Type B pancreatic cell (in vitro differentiated cells): ENCODE measurements around the gene EHD3. TPM values are rescaled to one million over a fixed set of nuclear protein-coding genes. Genes with fewer than 3 reads are reported as not detected.

ENCODE experiments used
- DNase-seq: peaks from one replicate; pipeline ENCODE4 v3.0.0; 2021; ENCODE audit warnings: mixed read lengths; ENCODE audit not compliant: unreplicated experiment; ENCODE audit errors: extremely low spot score
- H3K27ac Mint-ChIP-seq: 2 replicates; pipeline ENCODE4 v1.8.0; 2021; ENCODE audit warnings: mild to moderate bottlenecking, mixed read lengths
- H3K27me3 Mint-ChIP-seq: 2 replicates; pipeline ENCODE4 v1.8.0; 2021; ENCODE audit warnings: mixed read lengths
- H3K36me3 Mint-ChIP-seq: 2 replicates; pipeline ENCODE4 v1.8.0; 2021; ENCODE audit warnings: mixed read lengths
- H3K4me1 Mint-ChIP-seq: one replicate; pipeline ENCODE4 v1.8.0; 2021; ENCODE audit warnings: mixed read lengths; ENCODE audit not compliant: unreplicated experiment
- H3K4me3 Mint-ChIP-seq: 2 replicates; pipeline ENCODE4 v1.8.0; 2021; ENCODE audit warnings: mild to moderate bottlenecking, mixed read lengths
- H3K9me3 Mint-ChIP-seq: 2 replicates; pipeline ENCODE4 v1.8.0; 2021; ENCODE audit warnings: mixed read lengths
- total RNA-seq: library from RNA; stranded (reverse); gene quantifications from 2 replicates; pipeline ENCODE4 v1.2.1, GENCODE V29; 2021; ENCODE audit warnings: low replicate concordance
- TF ChIP-seq, protein P1 (sequence below): fragments of 200-600 bp; sonication (generic); conservative IDR thresholded peaks from 2 replicates; pipeline ENCODE4 v1.5.0; 2021; ENCODE audit warnings: antibody characterized with exemption, mild to moderate bottlenecking

Gene EHD3
- total RNA-seq, 1 donor from 2014 or later: 8.9 TPM

DNA sequence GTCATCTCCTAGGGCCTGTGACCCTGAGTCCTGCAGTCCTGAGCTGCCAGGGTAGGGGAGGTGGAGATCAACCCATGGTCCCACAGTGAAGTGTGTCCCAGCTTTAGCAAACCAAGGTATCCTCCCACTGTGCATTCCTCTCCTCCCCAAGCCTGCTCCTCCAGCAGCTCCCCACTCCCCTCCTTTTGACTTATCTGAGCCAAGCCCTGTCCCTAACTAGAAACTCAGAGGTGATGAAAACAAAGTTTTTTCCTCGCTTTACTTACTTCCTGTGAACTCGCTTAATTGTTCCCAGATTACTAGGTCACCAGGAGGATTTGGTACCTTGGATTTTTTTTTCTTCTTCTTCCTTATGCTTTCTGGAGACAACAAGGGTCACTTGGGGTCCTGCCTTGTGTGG is 80.8 kb downstream of the EHD3 start:
- no peak overlapping the region for H3K4me3 Mint-ChIP-seq
- no peaks in the 10 kb centered on the region for H3K36me3 Mint-ChIP-seq
- no peaks in the 10 kb centered on the region for H3K27me3 Mint-ChIP-seq
- no peak overlapping the region for H3K27ac Mint-ChIP-seq
- no peaks in the 10 kb centered on the region for H3K4me1 Mint-ChIP-seq
- DNase-seq: no peak
- no peaks in the 10 kb centered on the region for H3K9me3 Mint-ChIP-seq
- TF ChIP-seq, protein P1, sequence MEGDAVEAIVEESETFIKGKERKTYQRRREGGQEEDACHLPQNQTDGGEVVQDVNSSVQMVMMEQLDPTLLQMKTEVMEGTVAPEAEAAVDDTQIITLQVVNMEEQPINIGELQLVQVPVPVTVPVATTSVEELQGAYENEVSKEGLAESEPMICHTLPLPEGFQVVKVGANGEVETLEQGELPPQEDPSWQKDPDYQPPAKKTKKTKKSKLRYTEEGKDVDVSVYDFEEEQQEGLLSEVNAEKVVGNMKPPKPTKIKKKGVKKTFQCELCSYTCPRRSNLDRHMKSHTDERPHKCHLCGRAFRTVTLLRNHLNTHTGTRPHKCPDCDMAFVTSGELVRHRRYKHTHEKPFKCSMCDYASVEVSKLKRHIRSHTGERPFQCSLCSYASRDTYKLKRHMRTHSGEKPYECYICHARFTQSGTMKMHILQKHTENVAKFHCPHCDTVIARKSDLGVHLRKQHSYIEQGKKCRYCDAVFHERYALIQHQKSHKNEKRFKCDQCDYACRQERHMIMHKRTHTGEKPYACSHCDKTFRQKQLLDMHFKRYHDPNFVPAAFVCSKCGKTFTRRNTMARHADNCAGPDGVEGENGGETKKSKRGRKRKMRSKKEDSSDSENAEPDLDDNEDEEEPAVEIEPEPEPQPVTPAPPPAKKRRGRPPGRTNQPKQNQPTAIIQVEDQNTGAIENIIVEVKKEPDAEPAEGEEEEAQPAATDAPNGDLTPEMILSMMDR: no peak

DNA sequence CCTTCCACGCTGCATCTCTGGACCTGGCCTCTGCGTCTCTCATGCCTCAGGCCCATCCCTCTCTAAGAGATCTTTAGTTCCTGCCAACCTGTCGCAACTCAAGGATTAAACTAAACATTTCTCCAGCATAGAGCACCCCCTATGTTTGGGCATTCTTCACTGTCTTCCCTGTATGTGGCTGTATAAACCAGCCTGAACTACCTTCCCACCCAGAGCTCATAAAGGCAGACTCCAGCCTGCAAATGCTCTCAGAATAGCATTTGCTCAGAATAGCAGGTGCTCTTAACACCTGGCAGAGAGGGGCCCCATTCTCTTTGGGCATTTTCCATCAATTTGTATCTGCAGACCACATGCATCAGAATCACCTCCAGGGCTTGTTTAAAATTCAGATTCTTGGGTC is 83.4 kb downstream of the EHD3 start:
- Mint-ChIP-seq H3K4me3 (no peak overlapping the region), H3K9me3 (no peaks in the 10 kb centered on the region), H3K27me3 (no peaks in the 10 kb centered on the region), H3K36me3 (no peaks in the 10 kb centered on the region), H3K27ac (no peak overlapping the region), H3K4me1 (no peaks in the 10 kb centered on the region)
- TF ChIP-seq, protein P1: no peak
- no peak for DNase-seq

DNA sequence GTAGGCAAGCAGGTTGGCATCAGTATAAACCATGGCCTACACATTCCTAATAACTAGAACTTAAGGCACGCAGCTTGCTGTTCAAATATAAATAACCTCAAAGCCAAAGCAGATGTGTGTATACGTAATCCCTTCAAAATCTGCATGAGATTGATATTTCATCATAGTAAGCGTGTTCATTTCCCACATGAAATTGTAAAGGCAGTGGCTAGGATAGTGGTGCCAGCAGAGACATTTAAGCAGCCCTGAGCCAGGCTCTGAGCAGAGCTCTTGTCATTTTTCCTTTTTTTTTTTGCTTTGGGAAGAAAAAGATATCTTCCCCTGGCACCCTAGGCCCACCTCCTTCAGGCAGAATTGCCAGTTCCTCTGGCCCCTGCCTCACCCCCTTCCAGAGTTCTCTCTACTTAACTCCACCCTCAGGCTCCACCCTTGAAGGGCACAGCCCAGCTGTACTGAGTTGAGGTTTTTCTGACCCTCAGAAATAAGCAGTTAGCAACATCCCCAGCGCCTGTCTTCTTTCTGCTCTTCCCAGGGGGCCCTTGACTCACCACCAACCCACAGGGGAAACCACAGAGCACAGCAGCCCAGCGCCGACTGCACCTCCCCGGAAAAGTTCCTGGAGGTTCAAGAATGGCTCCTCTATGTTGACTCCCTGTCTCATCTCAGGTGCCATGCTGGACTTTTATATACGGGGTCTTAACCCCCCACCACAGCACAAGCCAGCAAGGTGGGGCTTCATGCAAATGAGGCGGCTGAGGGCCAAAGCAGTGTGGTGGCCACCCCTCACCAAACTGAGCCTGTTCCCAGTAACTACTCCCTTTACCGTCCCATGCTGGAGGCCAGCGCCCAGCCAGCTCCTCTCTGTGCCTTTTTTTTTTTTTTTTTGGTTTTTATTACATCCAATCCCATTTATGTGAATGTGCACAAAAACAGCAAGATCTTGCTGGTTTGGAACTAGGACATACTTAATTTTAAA is 84.7 kb downstream of the EHD3 start:
- no peaks in the 10 kb centered on the region for H3K4me1 Mint-ChIP-seq
- peaks cover 2% of the 10 kb centered on the region for H3K27me3 Mint-ChIP-seq
- no peaks in the 10 kb centered on the region for H3K9me3 Mint-ChIP-seq
- H3K36me3 Mint-ChIP-seq: no peaks in the 10 kb centered on the region
- TF ChIP-seq, protein P1: no peak
- H3K4me3 Mint-ChIP-seq: no peak overlapping the region
- no peak for DNase-seq
- no peak overlapping the region for H3K27ac Mint-ChIP-seq

Other genes with a start within 250 kb of the EHD3 start
- 5.7 and 7.4 TPM in 2 replicates for gene GALNT14, start 95.7 kb upstream of the EHD3 start, total RNA-seq
- 0.12 and 0.39 TPM in 2 replicates for gene CAPN14, start 16.6 kb upstream of the EHD3 start, total RNA-seq
- gene XDH, start 180.6 kb downstream of the EHD3 start, total RNA-seq: 2.5 and 7.7 TPM in 2 replicates